SJSA1 (cell line): ENCODE data around the gene NSUN3. TPM values are rescaled to one million over a fixed set of nuclear protein-coding genes. Genes with fewer than 3 reads are reported as not detected.

Experiments
- DNase-seq, 2 experiments: peaks; one replicate each; pipeline ENCODE4 v3.0.0-alpha.2; 2015 to 2020; ENCODE audit warnings: low spot score in 2 of 2, low read depth in 1 of 2
- H3K27ac ChIP-seq: fragments of 250-450 bp; sonication (Bioruptor Pico); 2 replicates; pipeline ENCODE4 v1.5.1; 2020; ENCODE audit warnings: mild to moderate bottlenecking, moderate library complexity
- H3K27me3 ChIP-seq: fragments of 250-450 bp; sonication (Bioruptor Pico); replicated peaks from 2 replicates; pipeline ENCODE4 v1.5.1; 2020; ENCODE audit warnings: mild to moderate bottlenecking, moderate library complexity
- H3K36me3 ChIP-seq: fragments of 250-450 bp; sonication (Bioruptor Pico); 2 replicates; pipeline ENCODE4 v1.5.1; 2020; ENCODE audit warnings: mild to moderate bottlenecking
- H3K4me1 ChIP-seq: fragments of 250-450 bp; sonication (Bioruptor Pico); replicated peaks from 2 replicates; pipeline ENCODE4 v1.6.1; 2021; ENCODE audit warnings: mild to moderate bottlenecking
- H3K4me3 ChIP-seq: fragments of 250-450 bp; sonication (Bioruptor Pico); 2 replicates; pipeline ENCODE4 v1.5.1; 2020; ENCODE audit warnings: mild to moderate bottlenecking
- H3K9me3 ChIP-seq: fragments of 250-450 bp; sonication (Bioruptor Pico); replicated peaks from 2 replicates; pipeline ENCODE4 v1.5.1; 2020; ENCODE audit warnings: mild to moderate bottlenecking
- total RNA-seq: library from RNA; depleted of rRNA; stranded (reverse); fragments of >200 nt; shearing (Covaris generic); gene quantifications from 2 replicates; pipeline ENCODE4 v1.2.3, GENCODE V29; 2014

Gene NSUN3
- total RNA-seq, 1 experiment from 2014 or later, result 7.1 TPM

- no peak overlapping the region for H3K4me3 ChIP-seq
- no peak for DNase-seq
- no peaks in the 10 kb centered on the region for H3K9me3 ChIP-seq
These were observed 55.5 kb downstream of the NSUN3 start for GRCh38 chr3:94118390-94118789.

GRCh38 chr3:94121161-94121560, 58.3 kb downstream of the NSUN3 start:
- Histone ChIP-seq H3K9me3 (no peaks in the 10 kb centered on the region), H3K27me3 (no peaks in the 10 kb centered on the region), H3K36me3 (peaks cover under 1% of the 10 kb centered on the region; the same call in 1 of the 2 replicates), H3K4me1 (no peaks in the 10 kb centered on the region), H3K4me3 (no peak overlapping the region), H3K27ac (no peak overlapping the region)
- no peak for DNase-seq

More at GRCh38 chr3:94118390-94118789, 55.5 kb downstream of the NSUN3 start:
- Histone ChIP-seq H3K27me3 (no peaks in the 10 kb centered on the region), H3K4me1 (no peaks in the 10 kb centered on the region), H3K27ac (no peak overlapping the region), H3K36me3 (no peaks in the 10 kb centered on the region)

- Histone ChIP-seq H3K27ac (no peak overlapping the region), H3K4me1 (no peaks in the 10 kb centered on the region), H3K36me3 (peaks cover 3% of the 10 kb centered on the region; the same call in 1 of the 2 replicates), H3K9me3 (no peaks in the 10 kb centered on the region), H3K4me3 (no peak overlapping the region), H3K27me3 (no peaks in the 10 kb centered on the region)
- DNase-seq, result no peak
These were observed 64.3 kb downstream of the NSUN3 start for GRCh38 chr3:94127115-94127514.

- DNase-seq, result no peak
- peaks cover 3% of the 10 kb centered on the region; the same call in 1 of the 2 replicates for H3K36me3 ChIP-seq
- H3K4me3 ChIP-seq, result no peak overlapping the region
- H3K4me1 ChIP-seq, result no peaks in the 10 kb centered on the region
- no peak overlapping the region for H3K27ac ChIP-seq
- no peaks in the 10 kb centered on the region for H3K9me3 ChIP-seq
- H3K27me3 ChIP-seq, result no peaks in the 10 kb centered on the region
These were observed 67.8 kb downstream of the NSUN3 start for GRCh38 chr3:94130690-94131089.

- H3K4me3 ChIP-seq, result no peak overlapping the region
- no peak for DNase-seq
These were observed 69.9 kb downstream of the NSUN3 start for GRCh38 chr3:94132777-94133176.

GRCh38 chr3:94136133-94136532, 73.3 kb downstream of the NSUN3 start:
- no peak overlapping the region for H3K4me3 ChIP-seq

More at GRCh38 chr3:94132777-94133176, 69.9 kb downstream of the NSUN3 start:
- Histone ChIP-seq H3K27ac (no peak overlapping the region), H3K4me1 (no peaks in the 10 kb centered on the region), H3K36me3 (no peaks in the 10 kb centered on the region), H3K27me3 (no peaks in the 10 kb centered on the region), H3K9me3 (no peaks in the 10 kb centered on the region)

GRCh38 chr3:94137377-94137776, 74.5 kb downstream of the NSUN3 start:
- DNase-seq, result no peak
- Histone ChIP-seq H3K27me3 (no peaks in the 10 kb centered on the region), H3K4me3 (no peak overlapping the region), H3K27ac (no peak overlapping the region), H3K4me1 (no peaks in the 10 kb centered on the region), H3K36me3 (no peaks in the 10 kb centered on the region), H3K9me3 (no peaks in the 10 kb centered on the region)

More at GRCh38 chr3:94136133-94136532, 73.3 kb downstream of the NSUN3 start:
- Histone ChIP-seq H3K4me1 (no peaks in the 10 kb centered on the region), H3K27me3 (no peaks in the 10 kb centered on the region), H3K36me3 (no peaks in the 10 kb centered on the region), H3K9me3 (no peaks in the 10 kb centered on the region), H3K27ac (no peak overlapping the region)
- no peak for DNase-seq

GRCh38 chr3:94146455-94146854, 83.6 kb downstream of the NSUN3 start:
- Histone ChIP-seq H3K4me1 (no peaks in the 10 kb centered on the region), H3K36me3 (no peaks in the 10 kb centered on the region), H3K9me3 (no peaks in the 10 kb centered on the region), H3K27ac (no peak overlapping the region), H3K4me3 (no peak overlapping the region), H3K27me3 (no peaks in the 10 kb centered on the region)
- no peak for DNase-seq

- Histone ChIP-seq H3K36me3 (no peaks in the 10 kb centered on the region), H3K27me3 (no peaks in the 10 kb centered on the region), H3K4me1 (no peaks in the 10 kb centered on the region), H3K9me3 (no peaks in the 10 kb centered on the region), H3K4me3 (no peak overlapping the region), H3K27ac (no peak overlapping the region)
- no peak for DNase-seq
These were observed 84.2 kb downstream of the NSUN3 start for GRCh38 chr3:94147012-94147411.

GRCh38 chr3:94150113-94150512, 87.3 kb downstream of the NSUN3 start:
- H3K27ac ChIP-seq, result no peak overlapping the region
- DNase-seq, result no peak

GRCh38 chr3:94156626-94157025, 93.8 kb downstream of the NSUN3 start:
- DNase-seq, result no peak

More at GRCh38 chr3:94150113-94150512, 87.3 kb downstream of the NSUN3 start:
- Histone ChIP-seq H3K9me3 (no peaks in the 10 kb centered on the region), H3K4me3 (no peak overlapping the region), H3K36me3 (no peaks in the 10 kb centered on the region), H3K27me3 (no peaks in the 10 kb centered on the region), H3K4me1 (no peaks in the 10 kb centered on the region)

GRCh38 chr3:94158512-94158911, 95.7 kb downstream of the NSUN3 start:
- no peaks in the 10 kb centered on the region for H3K27me3 ChIP-seq
- H3K36me3 ChIP-seq, result no peaks in the 10 kb centered on the region
- no peaks in the 10 kb centered on the region for H3K9me3 ChIP-seq
- peaks cover 19% of the 10 kb centered on the region for H3K4me1 ChIP-seq
- H3K27ac ChIP-seq, result peak overlapping the region; percentile 58
- no peak for DNase-seq
- no peak overlapping the region for H3K4me3 ChIP-seq

More at GRCh38 chr3:94156626-94157025, 93.8 kb downstream of the NSUN3 start:
- H3K9me3 ChIP-seq, result no peaks in the 10 kb centered on the region
- H3K27me3 ChIP-seq, result no peaks in the 10 kb centered on the region
- no peaks in the 10 kb centered on the region for H3K36me3 ChIP-seq
- no peak overlapping the region for H3K27ac ChIP-seq
- H3K4me3 ChIP-seq, result no peak overlapping the region
- H3K4me1 ChIP-seq, result peaks cover 19% of the 10 kb centered on the region

- H3K4me3 ChIP-seq, result peak overlapping the region; percentile 18
- H3K9me3 ChIP-seq, result no peaks in the 10 kb centered on the region
- peaks cover 19% of the 10 kb centered on the region for H3K4me1 ChIP-seq
- H3K27ac ChIP-seq, result peak overlapping the region; percentile 58
- H3K27me3 ChIP-seq, result no peaks in the 10 kb centered on the region
- peak; percentile 70 to 83 for DNase-seq
- no peaks in the 10 kb centered on the region for H3K36me3 ChIP-seq
These were observed 96.4 kb downstream of the NSUN3 start for GRCh38 chr3:94159062-94159828.

GRCh38 chr3:94162700-94163099, 99.8 kb downstream of the NSUN3 start:
- DNase-seq, result peak in 1 of 2 experiments; percentile 43
- no peaks in the 10 kb centered on the region for H3K36me3 ChIP-seq
- H3K27ac ChIP-seq, result no peak overlapping the region
- H3K4me3 ChIP-seq, result no peak overlapping the region
- no peaks in the 10 kb centered on the region for H3K9me3 ChIP-seq
- peaks cover 19% of the 10 kb centered on the region for H3K4me1 ChIP-seq
- no peaks in the 10 kb centered on the region for H3K27me3 ChIP-seq
